Hepatocyte (in vitro differentiated cells): Measurements from ENCODE around the gene OXSR1. TPM values are rescaled to one million over a fixed set of nuclear protein-coding genes. Genes with fewer than 3 reads are reported as not detected.
"Not testable (repeated sequence)": the region's sequence is repeated elsewhere in the genome, so short reads cannot be mapped to it uniquely, and the experiment has no call there.

Experiments
- DNase-seq: peaks from one replicate; pipeline ENCODE4 v3.0.0-alpha.2; 2016; ENCODE audit warnings: low spot score
- H2AFZ ChIP-seq: fragments of 200-600 bp; sonication (generic); 2 replicates; pipeline ENCODE4 v1.6.0; 2016; ENCODE audit warnings: antibody characterized with exemption, mild to moderate bottlenecking
- H3K27ac ChIP-seq: fragments of 200-600 bp; sonication (generic); 2 replicates; pipeline ENCODE4 v1.5.1; 2016; ENCODE audit warnings: mild to moderate bottlenecking
- H3K27me3 ChIP-seq: fragments of 200-600 bp; sonication (generic); 2 replicates; pipeline ENCODE4 v1.6.1; 2016
- H3K36me3 ChIP-seq: fragments of 200-600 bp; sonication (generic); replicated peaks from 2 replicates; pipeline ENCODE4 v1.5.1; 2016; ENCODE audit warnings: low read depth; ENCODE audit not compliant: insufficient read depth
- H3K4me1 ChIP-seq: fragments of 200-600 bp; sonication (generic); 2 replicates; pipeline ENCODE4 v1.5.1; 2016; ENCODE audit warnings: mild to moderate bottlenecking, moderate library complexity; ENCODE audit not compliant: insufficient read depth
- H3K4me2 ChIP-seq: fragments of 200-600 bp; sonication (generic); 2 replicates; pipeline ENCODE4 v1.6.0; 2016
- H3K4me3 ChIP-seq: fragments of 200-600 bp; sonication (generic); 2 replicates; pipeline ENCODE4 v1.5.1; 2016; ENCODE audit warnings: mild to moderate bottlenecking
- H3K79me2 ChIP-seq: fragments of 200-600 bp; sonication (generic); 2 replicates; pipeline ENCODE4 v1.6.0; 2017; ENCODE audit warnings: mild to moderate bottlenecking
- H3K9me2 ChIP-seq: fragments of 200-600 bp; sonication (generic); replicated peaks from 2 replicates; pipeline ENCODE4 v1.6.0; 2017; ENCODE audit warnings: mild to moderate bottlenecking; ENCODE audit not compliant: insufficient read depth
- H3K9me3 ChIP-seq: fragments of 200-600 bp; sonication (generic); 2 replicates; pipeline ENCODE4 v1.5.1; 2016; ENCODE audit warnings: low read depth, mild to moderate bottlenecking
- H4K20me1 ChIP-seq: fragments of 200-600 bp; sonication (generic); 2 replicates; pipeline ENCODE4 v1.6.0; 2016; ENCODE audit warnings: mild to moderate bottlenecking; ENCODE audit not compliant: insufficient read depth, poor library complexity, severe bottlenecking
- CTCF ChIP-seq: fragments of 200-600 bp; sonication (generic); IDR thresholded peaks from 2 replicates; pipeline ENCODE4 v1.5.1; 2016; ENCODE audit warnings: antibody characterized with exemption, mild to moderate bottlenecking; ENCODE audit not compliant: poor library complexity
- EZH2 ChIP-seq: fragments of 200-600 bp; sonication (generic); IDR thresholded peaks from 2 replicates; pipeline ENCODE4 v1.6.1; 2016; ENCODE audit warnings: antibody characterized with exemption, mild to moderate bottlenecking, borderline replicate concordance
- EZH2phosphoT487 ChIP-seq: fragments of 200-600 bp; sonication (generic); IDR thresholded peaks from one replicate; pipeline ENCODE4 v1.6.1; 2018; ENCODE audit warnings: antibody characterized with exemption, mild to moderate bottlenecking, low read depth, moderate library complexity; ENCODE audit not compliant: unreplicated experiment, severe bottlenecking
- WGBS: methylation state at CpG from one replicate; pipeline ENCODE4 v1.1.6; 2016; ENCODE audit warnings: low lambda C conversion rate; ENCODE audit errors: missing lambda C conversion rate; 5-methylcytosine and 5-hydroxymethylcytosine counted together
- polyA plus RNA-seq: library from polyadenylated mRNA; unstranded; fragments of >200 nt; fragmentation: Nextera tagmentation; extraction: Ambion mirVana; gene quantifications from 2 replicates; pipeline ENCODE4 v1.2.1, GENCODE V29; 2016
- total RNA-seq: library from RNA; depleted of rRNA; stranded (reverse); fragments of >200 nt; gene quantifications from 2 replicates; pipeline ENCODE4 v1.2.3, GENCODE V29; 2014

OXSR1 gene
- total and polyA plus RNA-seq, 2 experiments from 2014 or later = 15.7 to 30.7 TPM

DNA sequence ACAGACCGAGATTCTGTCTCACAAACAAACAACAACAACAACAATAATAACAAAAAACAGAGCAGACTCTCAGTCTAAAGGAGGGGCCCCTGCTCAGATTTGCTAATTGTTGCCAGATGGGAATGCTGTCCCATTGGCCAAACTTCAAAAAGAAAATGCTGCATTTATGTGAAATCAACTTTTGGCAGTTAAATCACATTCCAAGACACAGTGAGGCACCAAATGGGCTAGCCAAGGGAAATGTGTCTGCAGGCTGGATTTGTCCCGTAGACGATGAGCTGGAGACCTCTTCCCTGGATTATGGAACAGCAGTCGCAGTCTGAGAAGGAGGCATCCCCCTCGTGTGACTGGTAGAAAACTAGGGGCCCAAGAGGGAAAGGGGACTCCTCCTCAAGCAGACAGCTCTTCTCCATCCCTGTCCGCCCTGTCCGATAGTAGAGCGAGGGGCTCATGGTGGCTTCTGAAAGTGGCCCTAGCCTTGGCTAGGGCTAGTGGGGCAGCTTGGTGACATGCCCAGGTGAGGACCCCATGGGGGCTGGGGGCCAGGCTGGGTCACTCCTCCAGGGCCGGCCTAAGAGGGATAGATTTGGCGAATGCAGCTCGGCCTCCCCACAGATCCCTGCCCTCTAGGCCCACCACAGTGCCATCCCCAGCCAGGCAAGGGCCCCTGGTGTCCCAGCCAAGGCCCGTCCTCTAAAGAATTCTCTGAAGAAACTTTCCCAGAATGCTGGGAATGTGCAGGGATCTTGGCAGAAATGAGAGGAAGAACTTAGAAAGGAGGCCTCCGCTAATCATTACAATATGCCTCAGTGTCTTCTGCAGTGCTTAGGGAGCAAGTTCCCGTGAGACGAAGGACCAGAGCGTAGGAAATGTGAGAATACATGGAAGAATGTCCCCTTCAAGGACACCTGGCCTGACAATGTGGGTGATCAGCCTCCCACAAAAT, 118.7 kb downstream of the OXSR1 start:
- Histone ChIP-seq H3K9me3 (no peaks in the 10 kb centered on the region), H3K4me1 (no peaks in the 10 kb centered on the region), H3K4me2 (no peak overlapping the region), H3K79me2 (no peaks in the 10 kb centered on the region), H2AFZ (no peak overlapping the region), H3K9me2 (no peaks in the 10 kb centered on the region), H3K4me3 (no peak overlapping the region), H3K36me3 (no peaks in the 10 kb centered on the region), H3K27me3 (no peaks in the 10 kb centered on the region), H4K20me1 (no peaks in the 10 kb centered on the region), H3K27ac (no peak overlapping the region)
- no peak for DNase-seq
- no peak for TF ChIP-seq CTCF
- TF ChIP-seq EZH2 = no peak
- no peak for TF ChIP-seq EZH2phosphoT487
- 86% methylated on average over 16 of the region's 16 CpGs for WGBS

- H3K4me3 ChIP-seq = no peak overlapping the region
- no peak overlapping the region for H2AFZ ChIP-seq
- H3K4me2 ChIP-seq = no peak overlapping the region
- TF ChIP-seq EZH2phosphoT487 (no peak), EZH2 (no peak), CTCF (no peak)
- DNase-seq = no peak
- H3K79me2 ChIP-seq = no peaks in the 10 kb centered on the region
- no peak overlapping the region for H3K27ac ChIP-seq
- H3K9me3 ChIP-seq = no peaks in the 10 kb centered on the region
- H3K4me1 ChIP-seq = no peaks in the 10 kb centered on the region
- no peaks in the 10 kb centered on the region for H3K36me3 ChIP-seq
- no peaks in the 10 kb centered on the region for H4K20me1 ChIP-seq
- no peaks in the 10 kb centered on the region for H3K27me3 ChIP-seq
- no peaks in the 10 kb centered on the region for H3K9me2 ChIP-seq
- WGBS = 78% methylated on average over 6 of the region's 6 CpGs
These were observed 119.4 kb downstream of the OXSR1 start for GRCh38 chr3:38284756-38285150.

GRCh38 chr3:38289286-38290217, 124.2 kb downstream of the OXSR1 start:
- H3K4me2 ChIP-seq, H3K4me1 ChIP-seq, H3K4me3 ChIP-seq, H3K27ac ChIP-seq, H3K9me2 ChIP-seq, H3K79me2 ChIP-seq, H3K9me3 ChIP-seq, H3K27me3 ChIP-seq, H4K20me1 ChIP-seq, DNase-seq, H3K36me3 ChIP-seq, H2AFZ ChIP-seq: not testable (repeated sequence)
- WGBS = 93% methylated on average over 16 of the region's 16 CpGs

DNA sequence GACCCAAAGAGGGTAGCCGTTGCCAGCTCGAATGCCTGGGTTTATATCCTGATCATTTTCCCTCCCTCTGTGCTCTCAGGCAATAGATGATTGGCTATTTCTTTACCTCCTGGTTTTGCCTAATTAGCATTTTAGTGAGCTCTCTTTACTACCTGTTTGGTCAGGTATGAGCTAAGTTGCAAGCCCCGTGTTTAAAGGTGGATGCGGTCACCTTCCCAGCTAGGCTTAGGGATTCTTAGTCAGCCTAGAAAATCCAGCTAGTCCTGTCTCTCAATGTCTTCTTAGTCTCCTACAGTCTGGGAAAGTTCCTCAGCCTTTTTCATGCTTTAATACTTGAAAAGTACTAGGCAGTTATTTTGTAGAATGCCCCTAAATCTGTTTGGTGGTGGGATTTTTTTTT, 131.7 kb downstream of the OXSR1 start:
- DNase-seq, H3K4me3 ChIP-seq, H2AFZ ChIP-seq, H3K79me2 ChIP-seq, H3K4me2 ChIP-seq, H3K27ac ChIP-seq, H3K27me3 ChIP-seq, H3K4me1 ChIP-seq, H3K9me3 ChIP-seq, H3K36me3 ChIP-seq, H3K9me2 ChIP-seq, H4K20me1 ChIP-seq: not testable (repeated sequence)
- 45% methylated on average over 4 of the region's 4 CpGs for WGBS
